Astrocyte (in vitro differentiated cells and primary cell): Measurements from ENCODE around the gene CLEC16A. TPM values are rescaled to one million over a fixed set of nuclear protein-coding genes. Genes with fewer than 3 reads are reported as not detected.

Experiments used
- DNase-seq: peaks from one replicate; pipeline ENCODE4 v3.0.0-alpha.2; 2010; ENCODE audit warnings: low read depth
- FAIRE-seq: peaks from 2 replicates; lab custom pipeline; 2011; peaks lifted over from hg19 to GRCh38; lab: Jason Lieb, UNC
- H2AFZ ChIP-seq: 2 replicates; pipeline ENCODE4 v1.6.0; 2012; ENCODE audit warnings: low read depth, low read length, inconsistent platforms
- H3K27ac ChIP-seq: 2 replicates; pipeline ENCODE4 v1.5.1; 2011; ENCODE audit warnings: low read depth, low read length, inconsistent platforms
- H3K27me3 ChIP-seq: 2 replicates; pipeline ENCODE4 v1.6.0; 2011; ENCODE audit warnings: low read length, inconsistent platforms; ENCODE audit not compliant: insufficient read depth
- H3K36me3 ChIP-seq: 2 replicates; pipeline ENCODE4 v1.5.1; 2011; ENCODE audit warnings: low read length, inconsistent platforms; ENCODE audit not compliant: insufficient read depth
- H3K4me1 ChIP-seq: 2 replicates; pipeline ENCODE4 v1.5.1; 2011; ENCODE audit warnings: low read length, inconsistent platforms; ENCODE audit not compliant: insufficient read depth
- H3K4me2 ChIP-seq: 2 replicates; pipeline ENCODE4 v1.6.0; 2012; ENCODE audit warnings: low read length, inconsistent platforms
- H3K4me3 ChIP-seq: 2 replicates; pipeline ENCODE4 v1.5.1; 2011; ENCODE audit warnings: low read depth, mild to moderate bottlenecking, low read length, inconsistent platforms; ENCODE audit not compliant: insufficient read depth
- H3K79me2 ChIP-seq: 2 replicates; pipeline ENCODE4 v1.6.0; 2012; ENCODE audit warnings: mild to moderate bottlenecking, low read length, inconsistent platforms; ENCODE audit not compliant: insufficient read depth
- H3K9ac ChIP-seq: 2 replicates; pipeline ENCODE4 v1.6.0; 2012; ENCODE audit warnings: mild to moderate bottlenecking, low read length, inconsistent platforms
- H3K9me3 ChIP-seq: 2 replicates; pipeline ENCODE4 v1.5.1; 2012; ENCODE audit warnings: low read depth, mild to moderate bottlenecking, low read length, inconsistent platforms; ENCODE audit not compliant: insufficient read depth
- H4K20me1 ChIP-seq: 2 replicates; pipeline ENCODE4 v1.6.0; 2012; ENCODE audit warnings: low read length, inconsistent platforms; ENCODE audit not compliant: insufficient read depth
- H3K27ac Mint-ChIP-seq: one replicate; pipeline ENCODE4 v1.8.0; 2021; ENCODE audit warnings: mild to moderate bottlenecking, mixed read lengths; ENCODE audit not compliant: unreplicated experiment
- H3K27me3 Mint-ChIP-seq: one replicate; pipeline ENCODE4 v1.8.0; 2021; ENCODE audit warnings: low read depth, mixed read lengths; ENCODE audit not compliant: unreplicated experiment
- H3K36me3 Mint-ChIP-seq: one replicate; pipeline ENCODE4 v1.8.0; 2021; ENCODE audit warnings: low read depth, mixed read lengths; ENCODE audit not compliant: unreplicated experiment
- H3K4me1 Mint-ChIP-seq: one replicate; pipeline ENCODE4 v1.8.0; 2021; ENCODE audit warnings: low read depth, mixed read lengths; ENCODE audit not compliant: unreplicated experiment
- H3K4me3 Mint-ChIP-seq: one replicate; pipeline ENCODE4 v1.8.0; 2021; ENCODE audit warnings: mild to moderate bottlenecking, moderate library complexity, mixed read lengths; ENCODE audit not compliant: unreplicated experiment
- H3K9me3 Mint-ChIP-seq: one replicate; pipeline ENCODE4 v1.8.0; 2021; ENCODE audit warnings: mild to moderate bottlenecking, mixed read lengths; ENCODE audit not compliant: unreplicated experiment
- CTCF ChIP-seq: IDR thresholded peaks from 2 replicates; pipeline ENCODE4 v1.5.1; 2011; ENCODE audit warnings: low read depth, mild to moderate bottlenecking, inconsistent platforms, low read length, moderate library complexity; ENCODE audit not compliant: insufficient read depth
- EZH2 ChIP-seq: IDR thresholded peaks from 2 replicates; pipeline ENCODE4 v1.6.1; 2012; ENCODE audit warnings: mild to moderate bottlenecking, low read length, inconsistent platforms; ENCODE audit not compliant: insufficient read depth
- total RNA-seq: library from RNA; stranded (reverse); gene quantifications from 2 replicates; pipeline ENCODE4 v1.2.1, GENCODE V29; 2021

CLEC16A gene
- total RNA-seq, 1 donor from 2014 or later, result 31.7 TPM

- Histone ChIP-seq H3K4me1 (peaks cover 11% of the 10 kb centered on the region), H3K27ac (no peak overlapping the region)
- no peak overlapping the region for H3K4me3 Mint-ChIP-seq
Observed at GRCh38 chr16:10967986-10968385, 23.6 kb downstream of the CLEC16A start.

GRCh38 chr16:10968498-10968897 lies 24.1 kb downstream of the CLEC16A start:
- FAIRE-seq (no peak), DNase-seq (no peak)
- peaks cover 19% of the 10 kb centered on the region for H3K4me1 Mint-ChIP-seq
- no peak overlapping the region for H3K27ac Mint-ChIP-seq
- H3K4me1 ChIP-seq, result peaks cover 11% of the 10 kb centered on the region
- no peak overlapping the region for H3K27ac ChIP-seq
- no peaks in the 10 kb centered on the region for H3K27me3 ChIP-seq
- H3K4me3 Mint-ChIP-seq, result no peak overlapping the region
- H3K4me3 ChIP-seq, result no peak overlapping the region
- no peaks in the 10 kb centered on the region for H3K27me3 Mint-ChIP-seq
- peaks cover 12% of the 10 kb centered on the region for H4K20me1 ChIP-seq
- no peak overlapping the region for H3K4me2 ChIP-seq
- no peaks in the 10 kb centered on the region for H3K79me2 ChIP-seq
- TF ChIP-seq EZH2 (no peak), CTCF (no peak)
- H3K36me3 Mint-ChIP-seq, result peaks cover 21% of the 10 kb centered on the region
- no peak overlapping the region for H2AFZ ChIP-seq
- H3K9me3 ChIP-seq, result no peaks in the 10 kb centered on the region
- H3K36me3 ChIP-seq, result peaks cover 2% of the 10 kb centered on the region
- H3K9ac ChIP-seq, result no peak overlapping the region
- H3K9me3 Mint-ChIP-seq, result no peaks in the 10 kb centered on the region

More at GRCh38 chr16:10967986-10968385, 23.6 kb downstream of the CLEC16A start:
- H3K27me3 ChIP-seq, result no peaks in the 10 kb centered on the region
- FAIRE-seq, result no peak
- peaks cover 20% of the 10 kb centered on the region for H3K4me1 Mint-ChIP-seq
- H3K27me3 Mint-ChIP-seq, result no peaks in the 10 kb centered on the region
- H3K4me2 ChIP-seq, result no peak overlapping the region
- H3K27ac Mint-ChIP-seq, result no peak overlapping the region
- H3K36me3 Mint-ChIP-seq, result peaks cover 25% of the 10 kb centered on the region
- H3K4me3 ChIP-seq, result no peak overlapping the region
- peaks cover 4% of the 10 kb centered on the region for H3K36me3 ChIP-seq
- no peak overlapping the region for H2AFZ ChIP-seq
- no peak for TF ChIP-seq CTCF
- no peak for TF ChIP-seq EZH2
- no peaks in the 10 kb centered on the region for H3K79me2 ChIP-seq
- H3K9me3 ChIP-seq, result no peaks in the 10 kb centered on the region
- DNase-seq, result no peak
- H4K20me1 ChIP-seq, result peaks cover 12% of the 10 kb centered on the region
- no peak overlapping the region for H3K9ac ChIP-seq
- H3K9me3 Mint-ChIP-seq, result no peaks in the 10 kb centered on the region

- H3K4me1 Mint-ChIP-seq, result peaks cover 12% of the 10 kb centered on the region
- H3K9me3 Mint-ChIP-seq, result no peaks in the 10 kb centered on the region
- peaks cover 19% of the 10 kb centered on the region for H3K36me3 Mint-ChIP-seq
- TF ChIP-seq CTCF, result no peak
- FAIRE-seq (no peak), DNase-seq (no peak)
- peaks cover 9% of the 10 kb centered on the region for H4K20me1 ChIP-seq
- H3K9me3 ChIP-seq, result no peaks in the 10 kb centered on the region
- no peaks in the 10 kb centered on the region for H3K36me3 ChIP-seq
- H3K79me2 ChIP-seq, result no peaks in the 10 kb centered on the region
- no peak overlapping the region for H3K4me2 ChIP-seq
- no peak overlapping the region for H3K4me3 ChIP-seq
- no peak overlapping the region for H3K9ac ChIP-seq
- peaks cover 6% of the 10 kb centered on the region for H3K4me1 ChIP-seq
- no peaks in the 10 kb centered on the region for H3K27me3 Mint-ChIP-seq
- H3K27ac ChIP-seq, result no peak overlapping the region
- H3K27me3 ChIP-seq, result no peaks in the 10 kb centered on the region
- no peak overlapping the region for H3K27ac Mint-ChIP-seq
- no peak overlapping the region for H2AFZ ChIP-seq
- no peak overlapping the region for H3K4me3 Mint-ChIP-seq
Observed at GRCh38 chr16:10969615-10970014, 25.3 kb downstream of the CLEC16A start.
